HG03460 (cell line): Measurements from ENCODE around the gene CXXC5.

Source experiments
- ATAC-seq: cut with Tn5 transposase; IDR thresholded peaks from one replicate; pipeline ENCODE4 v1.9.1; 2021; ENCODE audit not compliant: unreplicated experiment

Gene CXXC5

DNA sequence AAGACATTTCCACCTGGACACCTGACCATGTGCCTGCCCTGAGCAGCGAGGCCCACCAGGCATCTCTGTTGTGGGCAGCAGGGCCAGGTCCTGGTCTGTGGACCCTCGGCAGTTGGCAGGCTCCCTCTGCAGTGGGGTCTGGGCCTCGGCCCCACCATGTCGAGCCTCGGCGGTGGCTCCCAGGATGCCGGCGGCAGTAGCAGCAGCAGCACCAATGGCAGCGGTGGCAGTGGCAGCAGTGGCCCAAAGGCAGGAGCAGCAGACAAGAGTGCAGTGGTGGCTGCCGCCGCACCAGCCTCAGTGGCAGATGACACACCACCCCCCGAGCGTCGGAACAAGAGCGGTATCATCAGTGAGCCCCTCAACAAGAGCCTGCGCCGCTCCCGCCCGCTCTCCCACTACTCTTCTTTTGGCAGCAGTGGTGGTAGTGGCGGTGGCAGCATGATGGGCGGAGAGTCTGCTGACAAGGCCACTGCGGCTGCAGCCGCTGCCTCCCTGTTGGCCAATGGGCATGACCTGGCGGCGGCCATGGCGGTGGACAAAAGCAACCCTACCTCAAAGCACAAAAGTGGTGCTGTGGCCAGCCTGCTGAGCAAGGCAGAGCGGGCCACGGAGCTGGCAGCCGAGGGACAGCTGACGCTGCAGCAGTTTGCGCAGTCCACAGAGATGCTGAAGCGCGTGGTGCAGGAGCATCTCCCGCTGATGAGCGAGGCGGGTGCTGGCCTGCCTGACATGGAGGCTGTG, 32.4 kb downstream of the CXXC5 start:
- ATAC-seq, result no peak

DNA sequence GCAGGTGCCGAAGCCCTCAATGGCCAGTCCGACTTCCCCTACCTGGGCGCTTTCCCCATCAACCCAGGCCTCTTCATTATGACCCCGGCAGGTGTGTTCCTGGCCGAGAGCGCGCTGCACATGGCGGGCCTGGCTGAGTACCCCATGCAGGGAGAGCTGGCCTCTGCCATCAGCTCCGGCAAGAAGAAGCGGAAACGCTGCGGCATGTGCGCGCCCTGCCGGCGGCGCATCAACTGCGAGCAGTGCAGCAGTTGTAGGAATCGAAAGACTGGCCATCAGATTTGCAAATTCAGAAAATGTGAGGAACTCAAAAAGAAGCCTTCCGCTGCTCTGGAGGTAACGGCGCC, 32.9 kb downstream of the CXXC5 start:
- ATAC-seq, result no peak

DNA sequence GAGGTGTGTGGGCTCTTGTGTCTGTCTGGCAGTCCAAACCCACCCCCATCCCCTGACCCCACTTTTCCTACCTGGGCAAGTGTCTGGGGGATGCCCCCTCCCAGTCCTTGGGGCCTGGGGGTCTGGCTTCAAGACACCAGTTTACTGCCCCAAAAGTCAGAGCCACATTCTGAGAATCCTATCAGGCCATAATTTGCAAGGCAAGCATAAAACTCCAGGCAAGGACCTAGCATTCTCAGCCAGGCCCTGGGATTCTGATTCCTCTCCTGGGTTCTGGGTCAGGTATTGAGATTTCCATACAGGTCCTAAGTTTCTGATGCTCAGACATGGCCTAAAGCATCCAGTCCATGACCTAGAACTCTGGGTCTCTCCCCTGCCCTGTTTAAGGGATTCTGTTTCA, 33.3 kb downstream of the CXXC5 start:
- ATAC-seq, result no peak

DNA sequence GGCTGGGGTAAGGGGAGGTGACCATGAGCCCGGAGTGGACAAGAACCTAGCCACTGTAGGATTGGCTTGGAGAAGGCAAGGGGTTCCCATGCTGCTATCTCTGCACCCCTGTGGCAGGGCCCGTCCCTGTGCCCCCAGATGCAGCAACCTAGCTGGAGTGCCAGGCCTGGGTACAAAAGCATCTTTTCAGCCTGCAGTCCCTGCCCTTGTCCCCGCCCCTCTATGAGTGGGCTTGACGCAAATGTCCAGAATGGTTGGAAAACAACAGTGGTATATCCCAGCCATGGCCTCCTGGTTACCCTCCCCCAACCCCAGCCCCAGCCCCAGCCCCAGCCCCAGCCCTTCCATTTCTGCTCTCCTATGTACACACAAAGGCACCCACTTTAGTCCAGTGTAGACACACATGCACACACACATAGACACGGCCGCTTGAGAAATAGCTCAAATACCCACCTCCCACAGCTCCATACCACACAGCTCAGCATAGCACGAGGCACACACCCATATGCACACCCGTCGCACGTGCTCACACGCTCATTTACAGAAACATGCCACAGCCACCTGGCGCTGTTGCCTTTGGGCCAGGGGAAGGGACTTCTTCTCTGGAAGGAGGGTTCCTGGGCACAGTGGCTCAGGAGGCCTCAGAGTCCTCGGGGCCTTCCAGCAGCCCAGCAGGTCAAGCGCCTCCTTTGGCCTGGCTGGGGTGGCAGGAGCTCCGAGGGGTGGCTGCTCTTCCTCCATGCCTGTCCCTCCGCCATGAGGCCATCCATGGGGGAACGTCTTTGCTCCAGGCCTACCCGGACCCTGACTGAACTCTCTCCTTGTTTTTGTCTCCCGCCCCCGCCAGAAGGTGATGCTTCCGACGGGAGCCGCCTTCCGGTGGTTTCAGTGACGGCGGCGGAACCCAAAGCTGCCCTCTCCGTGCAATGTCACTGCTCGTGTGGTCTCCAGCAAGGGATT, 34.1 kb downstream of the CXXC5 start:
- no peak for ATAC-seq

DNA sequence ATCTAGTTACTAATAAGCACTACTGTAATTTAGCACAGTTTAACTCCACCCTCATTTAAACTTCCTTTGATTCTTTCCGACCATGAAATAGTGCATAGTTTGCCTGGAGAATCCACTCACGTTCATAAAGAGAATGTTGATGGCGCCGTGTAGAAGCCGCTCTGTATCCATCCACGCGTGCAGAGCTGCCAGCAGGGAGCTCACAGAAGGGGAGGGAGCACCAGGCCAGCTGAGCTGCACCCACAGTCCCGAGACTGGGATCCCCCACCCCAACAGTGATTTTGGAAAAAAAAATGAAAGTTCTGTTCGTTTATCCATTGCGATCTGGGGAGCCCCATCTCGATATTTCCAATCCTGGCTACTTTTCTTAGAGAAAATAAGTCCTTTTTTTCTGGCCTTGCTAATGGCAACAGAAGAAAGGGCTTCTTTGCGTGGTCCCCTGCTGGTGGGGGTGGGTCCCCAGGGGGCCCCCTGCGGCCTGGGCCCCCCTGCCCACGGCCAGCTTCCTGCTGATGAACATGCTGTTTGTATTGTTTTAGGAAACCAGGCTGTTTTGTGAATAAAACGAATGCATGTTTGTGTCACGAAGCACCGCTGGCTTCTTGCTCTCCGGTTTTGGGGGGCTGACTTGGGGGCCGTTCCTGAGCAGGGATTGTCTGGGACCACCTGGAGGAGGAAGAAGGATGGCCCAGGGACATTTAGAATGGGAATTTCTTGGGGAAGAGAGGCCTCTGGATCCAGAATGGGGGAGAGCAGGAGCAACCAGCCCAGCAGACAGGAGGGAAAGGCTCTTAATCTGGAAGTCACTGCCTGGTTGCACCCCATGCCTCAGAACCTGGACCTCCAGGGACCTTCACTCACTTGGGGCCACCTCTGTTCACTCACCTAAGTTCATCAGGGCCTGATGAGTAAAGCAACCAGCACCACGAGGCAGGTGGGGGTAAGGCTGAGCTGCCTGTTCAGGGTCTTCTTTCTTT, 35.4 kb downstream of the CXXC5 start:
- ATAC-seq, result no peak

DNA sequence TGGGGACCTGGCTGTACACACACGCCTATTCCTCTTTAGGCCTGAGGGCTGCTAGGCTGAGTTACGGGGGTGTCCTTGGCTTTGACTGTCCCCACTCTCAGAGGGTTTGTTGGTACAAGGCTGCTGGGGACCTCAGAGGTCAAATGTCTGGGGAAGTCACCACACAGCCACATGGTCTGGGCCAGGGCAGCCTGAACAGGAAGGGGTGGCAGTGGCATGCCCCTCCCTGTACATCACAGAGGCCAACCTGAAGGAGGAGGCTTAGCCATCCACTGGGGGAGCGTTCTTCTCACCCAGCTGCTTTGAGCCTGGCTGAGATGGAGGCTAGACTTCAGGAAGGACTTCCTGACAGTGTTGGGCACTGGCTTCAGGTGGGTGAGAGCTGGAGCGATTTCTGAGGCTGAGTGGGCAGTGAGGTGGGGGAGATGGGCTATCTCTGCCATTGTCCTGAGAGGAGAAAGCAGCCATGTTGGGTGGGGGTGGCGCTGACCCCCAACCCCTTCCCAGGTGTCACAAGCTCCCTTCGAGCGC, 36.3 kb downstream of the CXXC5 start:
- no peak for ATAC-seq

DNA sequence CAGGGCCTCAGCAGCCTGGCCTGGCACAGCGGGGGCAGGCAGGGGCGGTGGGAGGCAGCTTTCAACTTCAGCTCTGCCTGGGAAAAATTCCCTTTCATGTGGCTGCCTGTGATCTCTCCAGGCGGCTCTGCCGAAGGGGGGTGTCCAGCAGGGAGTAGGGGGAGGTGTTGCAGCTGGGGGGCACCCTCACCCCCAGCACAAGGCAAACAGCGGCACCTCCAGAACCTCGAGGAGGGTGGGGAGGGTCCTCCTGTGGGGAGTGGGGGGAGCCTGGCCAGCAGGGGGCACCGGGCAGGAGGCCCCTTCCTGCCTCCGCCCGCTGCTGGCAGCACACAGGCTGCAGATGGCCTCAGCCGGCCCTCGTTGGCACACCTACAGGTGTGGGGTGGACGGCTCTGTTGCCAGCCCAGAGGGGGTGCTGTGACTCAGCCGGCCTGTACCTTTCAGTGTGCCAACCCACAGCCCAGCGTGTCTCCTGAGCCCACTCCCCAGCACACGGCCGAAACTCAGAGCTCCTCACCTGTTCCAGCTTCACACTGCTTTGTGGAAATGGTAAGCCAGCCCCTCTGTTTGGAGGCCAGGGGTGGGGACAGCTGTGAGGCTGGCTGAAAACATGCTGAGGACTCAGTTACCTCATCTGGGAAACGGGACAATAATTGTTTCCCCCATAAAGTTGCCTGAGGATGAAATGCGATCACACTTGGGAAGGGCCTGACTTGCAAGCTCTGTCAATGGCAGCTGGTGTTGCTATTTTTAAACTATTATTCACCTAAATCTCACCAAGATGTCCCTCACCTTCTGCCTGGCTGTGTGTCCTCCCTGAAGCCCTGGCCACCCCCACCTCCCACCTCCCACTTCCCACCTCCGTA, 37.0 kb downstream of the CXXC5 start:
- no peak for ATAC-seq

DNA sequence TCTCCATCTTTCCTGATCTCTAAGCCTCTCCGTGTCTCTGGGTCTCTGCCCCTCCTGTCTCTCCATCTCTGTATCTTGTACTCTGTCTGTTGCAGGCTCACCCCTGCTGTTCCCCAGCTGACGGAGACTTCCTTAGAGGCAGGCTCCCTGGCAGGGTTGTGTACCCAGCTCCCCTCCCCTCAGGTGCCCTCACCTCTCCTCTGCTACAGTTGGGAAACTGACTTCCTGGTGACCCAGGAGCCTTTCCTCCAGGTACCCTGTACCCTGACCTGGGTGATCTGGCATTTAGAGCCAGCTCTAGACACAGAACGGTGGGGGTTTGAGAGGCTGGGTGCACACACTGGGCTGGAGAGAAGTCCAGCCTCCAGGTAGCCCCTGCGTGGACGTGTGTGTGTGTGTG, 37.7 kb downstream of the CXXC5 start:
- ATAC-seq, result no peak

DNA sequence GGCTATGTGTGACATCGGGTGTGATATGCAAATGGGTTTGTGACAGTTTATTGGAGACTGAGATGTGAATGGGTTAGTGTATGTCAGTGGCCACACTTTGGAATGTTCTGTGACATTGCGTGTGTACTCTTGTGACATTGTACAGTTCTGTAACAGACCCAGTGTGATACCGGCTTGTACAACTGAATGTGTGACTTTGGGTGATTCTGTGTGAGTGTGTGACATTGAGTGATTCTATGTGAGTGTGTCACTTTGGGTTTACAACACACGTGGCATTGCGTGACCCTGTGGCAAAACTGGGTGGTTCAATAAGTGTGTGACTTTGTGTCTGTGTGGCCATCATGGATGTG, 38.2 kb downstream of the CXXC5 start:
- no peak for ATAC-seq

DNA sequence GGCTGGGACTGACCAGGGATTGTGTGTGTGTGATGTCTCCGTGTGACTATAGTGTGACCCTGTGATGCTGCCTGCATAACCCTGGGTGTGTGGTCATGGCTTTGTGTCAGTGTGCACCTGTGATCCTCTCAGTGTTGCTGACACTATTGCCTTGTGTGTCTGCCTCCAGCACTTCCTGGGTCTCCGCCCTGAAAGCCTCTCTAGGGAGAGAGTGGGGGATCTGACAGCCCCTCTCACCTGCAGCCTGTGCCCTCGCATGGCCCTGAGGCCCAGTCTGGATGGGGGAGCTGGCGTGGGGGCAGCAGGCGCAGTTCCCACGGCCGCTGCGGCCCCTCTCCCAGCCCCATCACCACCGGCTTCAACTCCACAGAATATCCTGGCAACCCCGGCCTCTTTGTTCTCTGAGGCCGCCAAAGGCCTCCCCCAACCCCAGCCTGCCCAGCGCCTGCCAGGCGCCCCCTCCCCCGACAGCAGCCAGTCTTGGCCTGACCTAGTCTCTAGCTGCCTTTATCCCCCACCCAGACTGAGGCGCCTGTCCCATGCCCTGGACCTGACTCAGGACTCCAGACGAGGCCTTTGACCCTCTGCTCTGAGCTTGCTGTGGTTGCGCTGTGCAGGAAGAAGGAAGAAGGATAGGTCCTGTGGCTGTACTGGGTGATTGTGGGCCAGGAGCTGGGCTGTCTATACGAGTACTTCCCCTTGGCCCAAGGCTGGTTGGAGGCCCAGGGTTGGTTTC, 38.7 kb downstream of the CXXC5 start:
- no peak for ATAC-seq

DNA sequence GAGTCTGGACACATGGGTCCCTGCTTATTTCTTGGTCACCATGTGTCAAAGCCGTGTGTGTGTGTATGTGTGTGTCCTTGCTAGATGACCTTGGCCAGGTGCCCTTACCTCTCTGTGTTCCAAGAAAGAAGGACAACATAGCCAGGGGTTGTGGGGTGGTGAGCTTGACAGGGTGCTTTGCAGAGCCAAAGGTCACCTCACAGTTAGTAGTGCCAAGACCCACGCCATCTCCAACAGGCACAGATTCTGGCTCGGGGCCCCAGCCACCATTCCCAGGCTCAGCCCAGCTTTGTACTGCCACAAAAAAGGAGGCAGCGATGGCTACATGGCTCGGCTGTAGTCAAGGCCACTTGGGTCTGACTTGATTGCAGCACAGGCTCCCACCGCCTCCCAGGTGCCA, 39.5 kb downstream of the CXXC5 start:
- no peak for ATAC-seq

DNA sequence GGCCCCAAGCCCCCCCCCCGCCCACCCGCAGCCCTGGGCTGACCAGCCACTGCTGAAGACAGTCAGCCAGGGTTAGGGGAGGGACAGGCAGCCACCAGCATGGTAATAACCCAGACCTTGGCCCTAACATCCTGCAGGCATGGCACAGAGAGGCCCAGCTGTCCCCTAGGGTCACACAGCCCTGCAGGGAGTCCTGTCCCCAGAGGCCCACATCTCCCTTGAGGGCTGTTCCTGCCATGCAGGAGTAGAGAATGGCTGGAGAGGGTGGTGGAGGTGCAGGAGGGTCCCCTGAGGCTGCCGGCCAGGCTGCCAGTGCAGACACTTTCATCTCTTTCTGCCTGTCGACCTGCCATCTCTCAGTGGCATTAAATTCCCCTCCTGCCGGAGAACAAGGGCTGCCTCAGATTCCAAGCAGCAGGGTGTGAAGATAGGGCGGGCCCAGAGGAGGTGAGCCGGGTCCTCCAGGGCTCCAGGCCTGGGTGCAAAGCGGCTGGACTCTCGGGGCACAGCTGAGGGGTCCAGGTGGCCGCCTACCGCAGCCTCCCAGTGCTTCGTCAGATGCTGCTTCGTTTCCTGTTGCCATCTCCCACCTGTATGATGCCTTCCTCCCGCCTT, 40.0 kb downstream of the CXXC5 start:
- no peak for ATAC-seq

DNA sequence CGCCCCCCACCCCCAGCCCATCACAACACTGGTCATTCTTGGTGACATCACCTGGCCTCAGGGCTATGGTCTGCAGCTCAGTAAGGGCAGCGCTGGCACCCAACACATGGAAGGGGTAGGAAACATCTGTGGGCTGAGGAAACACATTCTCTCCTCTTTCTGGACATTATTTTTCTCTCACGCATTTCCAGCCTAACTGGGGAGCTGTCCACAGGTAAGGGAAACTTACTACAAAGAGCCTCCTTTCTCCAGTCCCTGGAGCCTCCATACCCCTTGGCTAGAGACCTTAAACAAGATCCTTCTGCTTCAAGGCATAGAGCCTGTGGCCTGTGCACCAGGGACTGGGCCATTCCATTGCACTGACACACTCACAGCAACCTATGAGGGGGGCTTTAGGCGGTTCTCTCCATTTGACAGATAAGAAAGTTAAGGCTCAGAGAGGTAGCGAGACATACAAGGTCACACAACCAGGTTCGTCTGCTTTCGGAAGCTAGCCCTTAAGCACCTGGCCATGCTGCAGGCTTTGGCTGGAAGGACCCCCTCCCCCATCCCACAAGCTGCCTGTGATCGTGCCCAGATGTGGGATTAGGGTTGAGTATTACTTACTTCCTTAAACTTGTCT, 40.7 kb downstream of the CXXC5 start:
- no peak for ATAC-seq

DNA sequence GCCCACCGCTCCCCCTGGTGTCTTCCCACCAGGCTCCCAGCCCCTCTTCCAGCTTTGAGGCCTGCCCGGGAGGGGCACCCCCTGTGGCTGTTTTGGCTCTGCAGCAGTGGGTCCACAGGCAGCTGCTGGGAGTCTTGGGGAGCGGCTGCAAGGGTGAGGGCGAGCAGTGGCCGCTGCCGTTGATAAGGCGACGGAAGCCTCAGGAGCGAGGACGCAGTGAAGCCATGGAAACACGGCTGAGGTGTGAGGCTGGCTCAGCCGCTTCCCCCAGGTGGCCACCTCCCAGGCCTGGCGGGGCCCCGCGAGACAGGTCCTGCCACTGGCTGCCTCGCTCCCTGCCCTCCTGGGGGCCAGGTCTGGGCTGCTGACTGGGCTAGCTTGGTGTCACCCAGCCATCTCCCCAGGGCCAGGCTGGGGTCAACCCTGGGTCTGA, 41.5 kb downstream of the CXXC5 start:
- no peak for ATAC-seq

DNA sequence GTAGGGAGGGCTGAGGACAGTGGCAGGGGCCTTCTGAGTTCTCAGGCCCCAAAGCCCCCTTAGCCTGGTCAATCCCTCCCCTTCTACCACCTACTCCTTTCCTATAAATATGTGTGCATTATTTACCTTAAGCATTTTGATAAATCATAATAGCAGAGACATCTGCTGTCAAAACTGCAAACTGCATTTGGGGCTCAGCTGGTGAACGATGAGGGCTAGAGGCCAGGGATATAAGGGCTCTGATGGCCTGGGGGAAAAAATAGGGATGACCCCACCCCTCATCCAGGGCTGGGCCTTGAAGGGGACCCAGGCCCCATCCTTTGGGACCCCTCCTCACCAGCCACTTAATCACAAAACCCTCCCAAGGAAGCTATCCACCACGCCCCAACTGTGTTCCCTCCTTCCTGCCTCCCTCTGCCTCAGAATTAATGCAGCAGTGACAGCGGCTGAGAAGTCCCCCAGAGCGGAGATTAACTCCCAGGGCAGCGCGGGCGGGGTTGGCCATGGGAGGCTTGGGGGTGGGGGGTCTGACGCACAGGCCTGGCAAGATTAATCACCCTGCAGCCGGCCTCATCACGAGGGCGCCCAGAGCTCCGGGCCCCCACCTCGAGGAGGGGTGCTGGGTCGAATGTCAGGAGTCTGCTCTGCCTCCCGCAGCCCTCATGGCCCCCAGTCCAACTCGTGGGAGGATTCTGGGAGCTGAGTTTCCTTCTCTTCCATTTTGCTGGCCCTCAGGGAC, 42.1 kb downstream of the CXXC5 start:
- no peak for ATAC-seq

DNA sequence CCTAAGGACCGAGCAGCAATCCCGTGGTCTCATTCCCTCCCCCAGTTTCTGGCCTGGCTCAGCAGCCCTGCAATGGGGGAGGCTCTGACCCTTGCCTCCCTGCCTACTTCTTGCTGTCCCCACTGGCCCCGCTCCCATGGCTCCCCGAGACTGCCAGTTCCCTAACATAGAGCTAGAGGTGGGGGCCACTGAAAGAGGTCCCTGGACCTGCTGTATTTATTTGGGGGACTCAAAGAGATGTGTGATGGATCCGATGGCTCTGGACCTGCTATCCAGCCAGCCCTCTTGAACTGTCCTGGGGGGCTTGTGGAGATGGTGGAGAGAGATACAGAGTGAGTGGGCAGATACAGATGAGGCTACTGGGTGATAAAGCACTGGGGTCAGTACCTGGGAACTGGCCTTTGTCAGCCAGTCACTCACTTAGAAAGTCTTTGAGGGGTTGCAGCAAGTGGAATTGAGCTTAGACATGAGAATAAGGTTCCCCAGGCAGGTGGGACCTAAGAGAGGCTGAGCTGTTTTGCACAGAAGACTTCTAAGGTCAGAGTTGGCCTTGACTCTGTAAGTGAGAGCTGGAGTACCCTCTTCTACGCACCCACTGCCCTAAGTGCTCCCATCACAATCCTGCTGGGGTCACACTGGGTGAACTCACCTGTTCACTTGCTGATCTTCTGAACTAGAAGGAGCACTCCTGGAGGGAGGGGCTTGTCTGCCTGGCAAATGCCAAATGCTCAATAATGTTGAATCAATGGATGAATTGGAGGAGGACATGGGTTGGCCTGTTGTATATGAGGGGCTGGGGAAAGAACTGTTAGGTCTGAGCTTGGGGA, 42.9 kb downstream of the CXXC5 start:
- no peak for ATAC-seq

DNA sequence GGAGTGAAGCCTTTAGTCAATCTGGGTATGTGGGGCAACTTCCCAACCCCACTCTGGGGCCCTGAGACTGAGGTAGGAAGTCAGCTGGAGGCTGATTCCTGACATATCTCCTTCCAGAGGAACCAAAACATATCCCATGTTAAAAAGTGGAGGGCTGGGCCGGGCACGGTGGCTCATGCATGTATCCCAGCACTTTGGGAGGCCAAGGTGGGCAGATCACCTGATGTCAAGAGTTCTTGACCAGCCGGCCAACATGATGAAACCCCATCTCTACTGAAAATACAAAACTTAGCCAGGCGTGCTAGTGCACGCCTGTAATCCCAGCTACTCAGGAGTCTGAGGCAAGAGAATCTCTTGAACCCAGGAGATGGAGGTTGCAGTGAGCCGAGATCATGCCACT, 44.0 kb downstream of the CXXC5 start:
- no peak for ATAC-seq
